Omental fat pad (tissue), 4 donors: ENCODE results near the gene BMPER. TPM values are rescaled to one million over a fixed set of nuclear protein-coding genes. Genes with fewer than 3 reads are reported as not detected.
"Not testable (repeated sequence)": the region's sequence is repeated elsewhere in the genome, so short reads cannot be mapped to it uniquely, and the experiment has no call there.

Experiments
- ATAC-seq: fragments of 150-250 bp; one replicate; pipeline ENCODE4 v1.9.1; 2016; ENCODE audit warnings: mild to moderate bottlenecking, moderate library complexity; ENCODE audit not compliant: low FRiP score
- DNase-seq: peaks from one replicate; pipeline ENCODE4 v3.0.0-alpha.2; 2019; ENCODE audit warnings: low spot score
- CTCF ChIP-seq, 3 donors: fragments of 450-650 bp; IDR thresholded peaks; one replicate each; pipeline ENCODE4 v1.5.1; 2016 to 2017; ENCODE audit warnings: antibody characterized with exemption in 3 of 3, mild to moderate bottlenecking in 3 of 3, moderate library complexity in 2 of 3
- total RNA-seq, 4 donors: library from RNA; depleted of rRNA; stranded (reverse); fragments of >200 nt; gene quantifications; one replicate each; pipeline ENCODE4 v1.1.0, GENCODE V29; 2016

The BMPER gene
- total RNA-seq, 4 donors from 2014 or later = 5.4 to 32.5 (median 16.6) TPM

GRCh38 chr7:34160261-34160752, 255.0 kb downstream of the BMPER start:
- DNase-seq = no peak
- TF ChIP-seq CTCF (IDR thresholded peaks at IDR 0.05) = no peak
- ATAC-seq = no peak

- DNase-seq (no peak), ATAC-seq (no peak)
- TF ChIP-seq CTCF (IDR thresholded peaks at IDR 0.05) = no peak
These were observed 256.8 kb downstream of the BMPER start for GRCh38 chr7:34162027-34162565.

GRCh38 chr7:34162677-34163076, 257.3 kb downstream of the BMPER start:
- ATAC-seq (no peak), DNase-seq (no peak)
- TF ChIP-seq CTCF (IDR thresholded peaks at IDR 0.05) = no peak

GRCh38 chr7:34163956-34164355, 258.6 kb downstream of the BMPER start:
- no peak for ATAC-seq
- DNase-seq = no peak
- TF ChIP-seq CTCF (IDR thresholded peaks at IDR 0.05) = no peak

- DNase-seq (no peak), ATAC-seq (no peak)
- no peak for TF ChIP-seq CTCF (IDR thresholded peaks at IDR 0.05)
These were observed 260.1 kb downstream of the BMPER start for GRCh38 chr7:34165466-34165865.

GRCh38 chr7:34165927-34166550, 260.7 kb downstream of the BMPER start:
- DNase-seq (no peak), ATAC-seq (no peak)
- TF ChIP-seq CTCF (IDR thresholded peaks at IDR 0.05) = no peak

- ATAC-seq = no peak
- TF ChIP-seq CTCF (IDR thresholded peaks at IDR 0.05) = no peak
These were observed 262.7 kb downstream of the BMPER start for GRCh38 chr7:34168013-34168412.

GRCh38 chr7:34174688-34175616, 269.6 kb downstream of the BMPER start:
- DNase-seq = not testable (repeated sequence)

More at GRCh38 chr7:34168013-34168412, 262.7 kb downstream of the BMPER start:
- DNase-seq = no peak

More at GRCh38 chr7:34174688-34175616, 269.6 kb downstream of the BMPER start:
- ATAC-seq = not testable (repeated sequence)
